PFSK-1 (cell line): Measurements from ENCODE around the gene TRAPPC2.

Experiments used
- FOXP2 ChIP-seq: optimal IDR thresholded peaks from 2 replicates; pipeline ENCODE3; 2011; ENCODE audit warnings: borderline replicate concordance, control low read depth, inconsistent platforms; ENCODE audit not compliant: insufficient read depth; ENCODE audit errors: extremely low read length, extremely low read depth
- POLR2AphosphoS5 ChIP-seq: IDR thresholded peaks from 2 replicates; pipeline ENCODE4 v1.6.1; 2012; ENCODE audit warnings: low read depth, mild to moderate bottlenecking, control low read depth, low read length, moderate library complexity
- SIN3A ChIP-seq: IDR thresholded peaks from 2 replicates; pipeline ENCODE4 v1.6.1; 2012; ENCODE audit warnings: mild to moderate bottlenecking, low read length, moderate library complexity, borderline replicate concordance; ENCODE audit not compliant: insufficient read depth
- TAF1 ChIP-seq: IDR thresholded peaks from 2 replicates; pipeline ENCODE4 v1.6.1; 2012; ENCODE audit warnings: low read length, control low read depth, borderline replicate concordance; ENCODE audit not compliant: insufficient read depth
- TF ChIP-seq, protein P1 (sequence below), 2 experiments: IDR thresholded peaks; 2 replicates each; pipeline versions ENCODE4 v1.6.1 to v1.8.0; 2011 to 2012; ENCODE audit warnings: low read depth in 2 of 2, low read length in 2 of 2, control low read depth in 1 of 2, inconsistent platforms in 1 of 2, mild to moderate bottlenecking in 1 of 2, moderate library complexity in 1 of 2; ENCODE audit not compliant: insufficient read depth in 1 of 2

Gene TRAPPC2

GRCh38 chrX:13690836-13691235, 43.6 kb downstream of the TRAPPC2 start:
- TF ChIP-seq SIN3A (no peak), TAF1 (no peak), FOXP2 (no peak), POLR2AphosphoS5 (no peak)
- TF ChIP-seq, protein P1, sequence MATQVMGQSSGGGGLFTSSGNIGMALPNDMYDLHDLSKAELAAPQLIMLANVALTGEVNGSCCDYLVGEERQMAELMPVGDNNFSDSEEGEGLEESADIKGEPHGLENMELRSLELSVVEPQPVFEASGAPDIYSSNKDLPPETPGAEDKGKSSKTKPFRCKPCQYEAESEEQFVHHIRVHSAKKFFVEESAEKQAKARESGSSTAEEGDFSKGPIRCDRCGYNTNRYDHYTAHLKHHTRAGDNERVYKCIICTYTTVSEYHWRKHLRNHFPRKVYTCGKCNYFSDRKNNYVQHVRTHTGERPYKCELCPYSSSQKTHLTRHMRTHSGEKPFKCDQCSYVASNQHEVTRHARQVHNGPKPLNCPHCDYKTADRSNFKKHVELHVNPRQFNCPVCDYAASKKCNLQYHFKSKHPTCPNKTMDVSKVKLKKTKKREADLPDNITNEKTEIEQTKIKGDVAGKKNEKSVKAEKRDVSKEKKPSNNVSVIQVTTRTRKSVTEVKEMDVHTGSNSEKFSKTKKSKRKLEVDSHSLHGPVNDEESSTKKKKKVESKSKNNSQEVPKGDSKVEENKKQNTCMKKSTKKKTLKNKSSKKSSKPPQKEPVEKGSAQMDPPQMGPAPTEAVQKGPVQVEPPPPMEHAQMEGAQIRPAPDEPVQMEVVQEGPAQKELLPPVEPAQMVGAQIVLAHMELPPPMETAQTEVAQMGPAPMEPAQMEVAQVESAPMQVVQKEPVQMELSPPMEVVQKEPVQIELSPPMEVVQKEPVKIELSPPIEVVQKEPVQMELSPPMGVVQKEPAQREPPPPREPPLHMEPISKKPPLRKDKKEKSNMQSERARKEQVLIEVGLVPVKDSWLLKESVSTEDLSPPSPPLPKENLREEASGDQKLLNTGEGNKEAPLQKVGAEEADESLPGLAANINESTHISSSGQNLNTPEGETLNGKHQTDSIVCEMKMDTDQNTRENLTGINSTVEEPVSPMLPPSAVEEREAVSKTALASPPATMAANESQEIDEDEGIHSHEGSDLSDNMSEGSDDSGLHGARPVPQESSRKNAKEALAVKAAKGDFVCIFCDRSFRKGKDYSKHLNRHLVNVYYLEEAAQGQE (IDR thresholded peaks at IDR 0.05; ENCODE audit: insufficient read depth in 1 of 2, low read depth in 2 of 2, low read length in 2 of 2) = no peak

- no peak for TF ChIP-seq FOXP2
- TF ChIP-seq POLR2AphosphoS5 = no peak
- TF ChIP-seq, protein P1 (IDR thresholded peaks at IDR 0.05; ENCODE audit: insufficient read depth in 1 of 2, low read depth in 2 of 2, low read length in 2 of 2) = no peak
- TF ChIP-seq SIN3A = no peak
- no peak for TF ChIP-seq TAF1
Observed at GRCh38 chrX:13689741-13690211, 44.6 kb downstream of the TRAPPC2 start.

DNA sequence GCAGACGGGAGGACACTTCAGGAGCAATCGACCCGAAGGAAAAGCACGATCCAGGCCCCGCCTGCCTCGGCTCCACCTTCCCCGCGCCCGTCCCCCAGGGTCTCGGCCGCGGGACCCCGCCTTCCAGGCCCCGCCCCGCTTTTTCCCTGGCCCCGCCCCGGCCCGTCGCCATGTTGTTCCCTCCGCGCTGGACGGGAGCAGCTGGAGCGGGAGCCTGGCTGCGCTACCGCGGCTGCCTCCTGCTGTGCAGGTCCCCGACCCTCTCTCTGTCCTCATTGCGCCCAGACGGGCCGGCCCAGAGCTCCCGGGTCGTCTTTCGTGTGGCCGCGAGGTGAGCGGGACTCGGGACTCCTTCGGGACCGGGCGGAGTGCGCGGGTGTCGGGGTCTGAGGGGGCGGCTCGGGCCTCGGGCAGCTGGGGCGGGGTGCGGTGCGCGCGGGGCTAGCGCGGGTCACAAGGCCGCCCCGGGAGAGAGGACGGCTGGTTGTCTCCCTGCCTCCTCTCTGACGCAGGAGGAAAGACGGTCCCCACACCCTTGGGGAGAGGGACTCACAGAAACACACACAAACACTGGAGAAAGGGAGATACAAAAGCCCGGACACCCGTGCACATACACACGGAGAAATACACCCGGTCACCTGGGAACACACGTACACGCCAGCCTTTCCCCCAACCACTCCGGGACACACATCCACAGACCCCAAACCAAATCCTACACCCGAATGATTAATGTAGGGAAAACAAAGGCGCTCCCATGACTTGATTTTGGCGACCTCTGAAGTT, 45.3 kb downstream of the TRAPPC2 start, which contains the start of gene RAB9A:
RAB9A (plus strand) TSS at position 171 of the 783 bp plus-strand sequence. CDS start 19,619 bp downstream, outside the sequence.
- TF ChIP-seq POLR2AphosphoS5 (peak; percentile 82), SIN3A (no peak), TAF1 (no peak), FOXP2 (peak; percentile 52)
- TF ChIP-seq, protein P1 (IDR thresholded peaks at IDR 0.05; ENCODE audit: insufficient read depth in 1 of 2, low read depth in 2 of 2, low read length in 2 of 2) = no peak

DNA sequence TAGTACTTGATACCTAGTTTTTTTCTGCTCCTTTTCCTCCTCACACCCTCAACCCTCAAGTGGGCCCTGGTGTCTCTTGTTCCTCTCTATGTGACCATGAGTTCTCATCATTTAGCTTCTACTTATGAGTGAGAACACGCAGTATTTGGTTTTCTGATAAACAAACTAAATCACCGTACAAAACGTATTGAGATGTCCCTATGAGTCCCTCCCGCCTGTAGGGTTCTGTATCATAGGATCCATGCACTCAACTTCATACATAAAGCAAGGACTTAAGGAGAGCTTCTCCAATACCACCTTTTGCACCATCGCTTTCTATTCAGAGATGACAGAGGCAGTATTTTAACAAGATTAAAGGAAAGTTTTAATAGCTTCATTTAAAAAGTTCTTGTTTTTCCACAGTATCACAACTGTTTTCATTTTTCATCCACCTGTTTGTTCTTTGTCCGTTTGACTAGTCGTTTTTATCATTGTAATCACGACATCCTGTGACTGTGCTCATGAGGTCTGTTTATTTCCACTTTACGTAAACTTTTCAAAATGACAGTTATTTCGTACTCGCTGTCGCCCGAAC, 45.9 kb downstream of the TRAPPC2 start:
- TF ChIP-seq, protein P1 (IDR thresholded peaks at IDR 0.05; ENCODE audit: insufficient read depth in 1 of 2, low read depth in 2 of 2, low read length in 2 of 2) = no peak
- TF ChIP-seq TAF1 (no peak), POLR2AphosphoS5 (no peak), FOXP2 (no peak), SIN3A (no peak)
